ENCODE results near the gene HEXA.

DNA sequence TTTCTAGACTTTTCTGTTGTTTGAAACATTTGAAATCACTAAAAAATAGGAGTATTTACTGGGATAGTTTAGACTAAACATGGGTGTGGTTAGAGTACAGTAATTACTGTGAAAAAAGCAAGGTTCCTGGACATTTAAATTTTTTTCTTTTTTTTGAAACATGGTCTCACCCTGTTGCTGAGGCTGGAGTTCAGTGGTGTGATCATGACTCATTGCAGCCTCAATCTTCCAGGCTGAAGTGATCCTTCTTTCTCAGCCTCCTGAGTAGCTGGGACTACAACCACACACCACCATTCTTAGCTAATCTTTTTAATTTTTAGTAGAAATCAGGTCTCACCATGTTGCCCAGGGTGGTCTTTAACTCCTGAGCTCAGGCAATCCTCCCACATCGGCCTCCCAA, 35.4 kb downstream of the HEXA start:
- TF ChIP-seq POLR2A (IDR thresholded peaks at IDR 0.05), result no peak
- TF ChIP-seq CTCF (IDR thresholded peaks at IDR 0.05), result no peak
- TF ChIP-seq EP300 (IDR thresholded peaks at IDR 0.05), result no peak
